GM12878 (cell line): Measurements from ENCODE around the gene EPB41L2. TPM values are rescaled to one million over a fixed set of nuclear protein-coding genes. Genes with fewer than 3 reads are reported as not detected.

Source experiments
- ATAC-seq: fragments of 200-7000 bp; cut with Tn5 transposase; 3 replicates; pipeline ENCODE4 v1.9.1; 2020; ENCODE audit warnings: mild to moderate bottlenecking, moderate library complexity
- BruUV-seq: library from RNA; stranded (reverse); fragments of 400-500 nt; replicated peaks from 2 replicates; lab custom pipeline; 2021; lab: Mats Ljungman, UMichigan
- CTCF ChIA-PET: fragments of 300-600 bp; sonication (Branson Sonifier 250); formaldehyde crosslinking; extraction: SDS; loops from one replicate; lab custom pipeline; 2021; ENCODE audit warnings: inconsistent platforms; lab: Yijun Ruan, JAX
- POLR2A ChIA-PET: fragments of 350-600 bp; formaldehyde crosslinking; extraction: SDS; loops from one replicate; lab custom pipeline; 2021; ENCODE audit warnings: inconsistent platforms; lab: Charles Lee
- RAD21 ChIA-PET: fragments of 300-600 bp; sonication (Branson Sonifier 250); formaldehyde crosslinking; loops from one replicate; lab custom pipeline; 2023; ENCODE audit warnings: antibody characterized with exemption; ENCODE audit not compliant: unreplicated experiment; lab: Charles Lee
- SMC1A ChIA-PET: fragments of 300-600 bp; sonication (Branson Sonifier 250); formaldehyde crosslinking; loops from one replicate; lab custom pipeline; 2023; ENCODE audit not compliant: unreplicated experiment, uncharacterized antibody; lab: Charles Lee
- DNase-seq: peaks from one replicate; pipeline ENCODE4 v3.0.0-alpha.2; 2011; ENCODE audit warnings: low read depth, low spot score
- FAIRE-seq: peaks from 3 replicates; lab custom pipeline; 2011; peaks lifted over from hg19 to GRCh38; lab: Jason Lieb, UNC
- H2AFZ ChIP-seq: 2 replicates; pipeline ENCODE4 v1.6.0; 2011; ENCODE audit warnings: low read depth, low read length, control low read depth; ENCODE audit not compliant: control insufficient read depth
- H3K27ac ChIP-seq: 2 replicates; pipeline ENCODE4 v1.5.1; 2011; ENCODE audit warnings: control low read depth; ENCODE audit not compliant: control insufficient read depth, insufficient read depth
- H3K27me3 ChIP-seq, 2 experiments: replicated peaks in 1 of 2; 2 replicates each; pipeline versions ENCODE4 v1.6.0 to v1.6.1; 2011; ENCODE audit warnings: low read length in 1 of 2; ENCODE audit not compliant: control insufficient read depth in 2 of 2, insufficient read depth in 2 of 2
- H3K36me3 ChIP-seq, 2 experiments: 2 replicates each; pipeline ENCODE4 v1.5.1; 2011; ENCODE audit warnings: low read length in 1 of 2; ENCODE audit not compliant: control insufficient read depth in 2 of 2, insufficient read depth in 2 of 2
- H3K4me1 ChIP-seq: 2 replicates; pipeline ENCODE4 v1.6.1; 2011; ENCODE audit warnings: mild to moderate bottlenecking, low read length, moderate library complexity, mixed read lengths; ENCODE audit not compliant: control insufficient read depth, insufficient read depth
- H3K4me2 ChIP-seq: 2 replicates; pipeline ENCODE4 v1.6.0; 2011; ENCODE audit warnings: control low read depth; ENCODE audit not compliant: control insufficient read depth, insufficient read depth
- H3K4me3 ChIP-seq: fragments of 200-600 bp; sonication (generic); 2 replicates; pipeline ENCODE4 v1.5.1; 2016
- H3K79me2 ChIP-seq: 2 replicates; pipeline ENCODE4 v1.6.0; 2011; ENCODE audit warnings: low read length; ENCODE audit not compliant: control insufficient read depth, insufficient read depth
- H3K9ac ChIP-seq: 2 replicates; pipeline ENCODE4 v1.8.0; 2011; ENCODE audit warnings: low read length, control low read depth, mixed read lengths; ENCODE audit not compliant: control insufficient read depth, insufficient read depth
- H3K9me3 ChIP-seq: replicated peaks from 3 replicates; pipeline ENCODE4 v1.5.1; 2011; ENCODE audit warnings: mild to moderate bottlenecking, low read length; ENCODE audit not compliant: control insufficient read depth, insufficient read depth
- H4K20me1 ChIP-seq: 2 replicates; pipeline ENCODE4 v1.6.0; 2011; ENCODE audit not compliant: control insufficient read depth, insufficient read depth
- SRF ChIP-seq, 2 experiments: IDR thresholded peaks; 2 replicates each; pipeline ENCODE4 v1.6.1; 2011; ENCODE audit warnings: low read depth in 2 of 2, low read length in 2 of 2, mild to moderate bottlenecking in 1 of 2, moderate library complexity in 1 of 2
- TCF7 ChIP-seq: IDR thresholded peaks from 2 replicates; pipeline ENCODE4 v1.6.1; 2014; ENCODE audit warnings: antibody characterized with exemption, borderline replicate concordance
- ZNF24 ChIP-seq: fragments of 450-650 bp; IDR thresholded peaks from 2 replicates; pipeline ENCODE4 v1.6.1; 2017; ENCODE audit warnings: antibody characterized with exemption, mild to moderate bottlenecking
- WGBS: methylation state at CpG from one replicate; pipeline ENCODE4 v1.1.6; 2016; ENCODE audit warnings: low lambda C conversion rate; ENCODE audit not compliant: insufficient replicate concordance, insufficient coverage; ENCODE audit errors: missing lambda C conversion rate; 5-methylcytosine and 5-hydroxymethylcytosine counted together
- in situ Hi-C: fragments of 300-500 bp; cut with MboI; formaldehyde crosslinking; loops from 9 replicates; pipeline ENCODE4 v1.14.3; 2018; ENCODE audit warnings: mixed read lengths
- intact Hi-C: fragments of 100-400 bp; cut with micrococcal nuclease; formaldehyde crosslinking; loops from one replicate; pipeline ENCODE4 v1.14.2; 2022; ENCODE audit not compliant: unreplicated experiment
- polyA plus RNA-seq, 11 experiments: library from polyadenylated mRNA; depleted of rRNA in 4 of 11; unstranded in 6 of 11; stranded (reverse) in 5 of 11; fragments of >200 nt; fragmentation: Nextera tagmentation in 4 of 11; fragmentation: Illumina TruSeq in 1 of 11; extraction: Ambion mirVana in 4 of 11; extraction: Trizol in 1 of 11; gene quantifications; 1 replicate in 1 of 11; 2 replicates in 10 of 11; pipeline versions ENCODE4 v1.2.1 to v1.2.3, GENCODE V29; 2011 to 2016; ENCODE audit warnings: inconsistent platforms in 2 of 11, missing spikeins in 2 of 11, low read depth in 1 of 11
- total RNA-seq, 4 experiments: library from RNA; depleted of rRNA in 3 of 4; stranded (reverse); fragments of >200 nt in 3 of 4; fragmentation: Illumina TruSeq in 1 of 4; extraction: Trizol in 1 of 4; gene quantifications; 2 replicates each; pipeline versions ENCODE4 v1.2.1 to v1.2.3, GENCODE V29; 2013 to 2021
- TF ChIP-seq, protein P1 (sequence below): IDR thresholded peaks from 2 replicates; pipeline ENCODE4 v1.6.1; 2011; ENCODE audit warnings: low read depth, low read length, improper control_type of control experiment, borderline replicate concordance
- TF ChIP-seq, protein P2 (sequence below): fragments of 450-650 bp; IDR thresholded peaks from 2 replicates; pipeline ENCODE4 v1.6.1; 2017; ENCODE audit warnings: mild to moderate bottlenecking, low read depth, inconsistent platforms; ENCODE audit not compliant: poor library complexity, severe bottlenecking

The EPB41L2 gene
- total and polyA plus RNA-seq, 10 of the 15 experiments (the other 5 are each of a cell fraction or from before 2014, with no cell fraction given) = 7.4 to 41.6 (median 19.0) TPM

DNA sequence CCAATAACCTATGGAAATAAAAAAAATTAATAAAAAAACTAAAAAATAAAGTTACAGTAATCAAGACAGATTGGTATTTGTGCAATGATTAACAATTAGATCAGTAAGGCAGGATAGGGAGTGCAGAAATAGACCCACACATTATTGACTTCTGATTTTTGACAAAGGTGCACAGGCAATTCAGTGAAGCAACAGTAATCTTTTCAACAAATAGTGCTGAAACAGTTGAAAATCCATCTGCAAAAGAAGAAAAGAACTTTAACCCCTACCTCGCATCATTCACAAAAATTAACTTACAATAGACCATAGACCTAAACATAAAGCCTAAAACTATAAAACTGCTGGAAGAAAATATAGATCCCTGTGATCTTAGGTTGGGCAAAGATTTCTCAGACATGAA is 240.3 kb downstream of the EPB41L2 start:
- no peak for ATAC-seq
- no peak for FAIRE-seq
- in situ Hi-C loops = no loop called here

More for the DNA sequence above, 240.3 kb downstream of the EPB41L2 start:
- H3K27me3 ChIP-seq = no peaks in the 10 kb centered on the region
- intact Hi-C loops = no loop called here
- no TSS peak for BruUV-seq
- SMC1A ChIA-PET = no interaction called here
- RAD21 ChIA-PET = no interaction called here
- WGBS = 60% methylated on average over 1 of the region's 1 CpG
- no peaks in the 10 kb centered on the region for H3K4me1 ChIP-seq
- H3K4me3 ChIP-seq = no peak overlapping the region
- no peaks in the 10 kb centered on the region for H3K36me3 ChIP-seq
- no peaks in the 10 kb centered on the region for H4K20me1 ChIP-seq
- no peak for DNase-seq
- TF ChIP-seq, protein P1, sequence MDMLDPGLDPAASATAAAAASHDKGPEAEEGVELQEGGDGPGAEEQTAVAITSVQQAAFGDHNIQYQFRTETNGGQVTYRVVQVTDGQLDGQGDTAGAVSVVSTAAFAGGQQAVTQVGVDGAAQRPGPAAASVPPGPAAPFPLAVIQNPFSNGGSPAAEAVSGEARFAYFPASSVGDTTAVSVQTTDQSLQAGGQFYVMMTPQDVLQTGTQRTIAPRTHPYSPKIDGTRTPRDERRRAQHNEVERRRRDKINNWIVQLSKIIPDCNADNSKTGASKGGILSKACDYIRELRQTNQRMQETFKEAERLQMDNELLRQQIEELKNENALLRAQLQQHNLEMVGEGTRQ = no peak
- TF ChIP-seq ZNF24 (no peak), SRF (IDR thresholded peaks at IDR 0.05; ENCODE audit: low read depth in 2 of 2, low read length in 2 of 2) (no peak), TCF7 (no peak)
- TF ChIP-seq, protein P2, sequence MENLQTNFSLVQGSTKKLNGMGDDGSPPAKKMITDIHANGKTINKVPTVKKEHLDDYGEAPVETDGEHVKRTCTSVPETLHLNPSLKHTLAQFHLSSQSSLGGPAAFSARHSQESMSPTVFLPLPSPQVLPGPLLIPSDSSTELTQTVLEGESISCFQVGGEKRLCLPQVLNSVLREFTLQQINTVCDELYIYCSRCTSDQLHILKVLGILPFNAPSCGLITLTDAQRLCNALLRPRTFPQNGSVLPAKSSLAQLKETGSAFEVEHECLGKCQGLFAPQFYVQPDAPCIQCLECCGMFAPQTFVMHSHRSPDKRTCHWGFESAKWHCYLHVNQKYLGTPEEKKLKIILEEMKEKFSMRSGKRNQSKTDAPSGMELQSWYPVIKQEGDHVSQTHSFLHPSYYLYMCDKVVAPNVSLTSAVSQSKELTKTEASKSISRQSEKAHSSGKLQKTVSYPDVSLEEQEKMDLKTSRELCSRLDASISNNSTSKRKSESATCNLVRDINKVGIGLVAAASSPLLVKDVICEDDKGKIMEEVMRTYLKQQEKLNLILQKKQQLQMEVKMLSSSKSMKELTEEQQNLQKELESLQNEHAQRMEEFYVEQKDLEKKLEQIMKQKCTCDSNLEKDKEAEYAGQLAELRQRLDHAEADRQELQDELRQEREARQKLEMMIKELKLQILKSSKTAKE = no peak
- CTCF ChIA-PET = no interaction called here
- H3K4me2 ChIP-seq = no peak overlapping the region
- H3K9ac ChIP-seq = no peak overlapping the region
- POLR2A ChIA-PET = no interaction called here
- no peaks in the 10 kb centered on the region; the same call in 2 of the 3 replicates for H3K9me3 ChIP-seq
- no peak overlapping the region for H2AFZ ChIP-seq
- no peak overlapping the region for H3K27ac ChIP-seq
- no peaks in the 10 kb centered on the region for H3K79me2 ChIP-seq
